SK-N-DZ (cell line): Measurements from ENCODE around the gene DGKD.

Source experiments
- DNase-seq: peaks from one replicate; pipeline ENCODE4 v3.0.0-alpha.2; 2015; ENCODE audit warnings: low spot score
- small RNA-seq, 2 experiments: library from RNA; depleted of rRNA; stranded (forward); fragments of <200 nt; gene quantifications; one replicate each; pipeline ENCODE3, GENCODE V24; 2014

Gene DGKD

DNA sequence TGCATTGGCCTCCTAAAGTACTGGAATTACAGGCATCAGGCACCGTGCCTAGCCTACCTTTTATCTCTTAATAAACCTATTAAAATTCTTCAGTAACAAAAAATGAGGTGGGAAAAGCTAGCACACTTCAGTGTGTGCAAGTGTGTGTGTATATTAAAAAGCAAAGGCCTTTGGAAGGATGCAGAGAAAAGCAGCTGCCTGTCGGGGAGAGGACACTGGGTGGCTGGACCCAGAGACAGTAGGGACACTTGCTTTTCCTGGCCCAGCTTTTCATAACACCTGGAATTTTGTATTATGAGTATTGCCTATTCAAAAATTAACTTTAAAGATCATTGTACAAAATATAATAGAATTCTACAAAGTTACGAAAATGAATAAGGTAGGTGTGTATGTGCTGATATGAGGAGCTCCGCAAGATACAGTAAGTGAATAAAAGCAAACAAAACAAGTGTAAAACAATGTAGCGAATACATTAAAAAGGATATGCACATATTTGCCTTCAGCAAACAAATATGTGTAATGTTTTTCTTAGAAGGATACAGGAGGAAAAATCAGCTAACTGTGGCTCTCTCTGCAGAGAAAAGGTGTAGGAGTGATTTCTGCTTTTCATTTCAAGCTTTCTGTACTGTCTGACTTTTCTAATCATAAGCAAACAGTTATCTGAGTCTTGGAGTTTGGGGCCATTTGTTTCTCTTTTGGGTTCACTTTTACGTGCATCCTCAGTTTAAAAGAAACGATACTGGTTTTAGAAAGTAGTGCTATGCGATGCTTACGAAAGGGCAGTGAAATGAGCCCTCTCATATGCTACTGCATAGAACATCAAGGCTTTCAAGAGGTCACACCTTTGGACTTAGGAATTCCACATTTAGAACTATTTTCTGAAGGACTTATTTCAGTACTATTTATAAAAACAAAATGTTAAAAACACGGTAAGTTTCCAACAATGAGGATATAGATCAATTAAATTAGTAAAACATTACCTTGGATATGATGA is 141.5 kb downstream of the DGKD start:
- no peak for DNase-seq

DNA sequence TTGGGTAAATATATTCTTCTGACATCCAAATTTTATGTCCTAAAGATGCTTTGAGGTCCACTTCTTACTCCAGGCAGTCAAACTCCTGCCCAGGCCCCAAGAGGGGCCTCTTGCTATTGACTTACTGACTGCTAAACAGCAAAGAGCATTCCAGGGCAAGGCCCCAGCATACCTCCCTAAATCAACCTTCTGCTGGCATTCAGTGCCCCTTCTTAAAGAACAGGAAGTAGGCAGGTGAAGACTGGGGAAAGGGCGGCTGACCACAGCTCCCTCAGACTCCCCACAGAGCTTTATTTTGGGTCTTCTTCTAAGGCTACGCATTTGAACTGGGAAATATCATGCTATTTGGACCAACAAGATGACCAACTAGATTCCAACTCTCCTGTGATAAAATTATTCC is 143.4 kb downstream of the DGKD start:
- no peak for DNase-seq

DNA sequence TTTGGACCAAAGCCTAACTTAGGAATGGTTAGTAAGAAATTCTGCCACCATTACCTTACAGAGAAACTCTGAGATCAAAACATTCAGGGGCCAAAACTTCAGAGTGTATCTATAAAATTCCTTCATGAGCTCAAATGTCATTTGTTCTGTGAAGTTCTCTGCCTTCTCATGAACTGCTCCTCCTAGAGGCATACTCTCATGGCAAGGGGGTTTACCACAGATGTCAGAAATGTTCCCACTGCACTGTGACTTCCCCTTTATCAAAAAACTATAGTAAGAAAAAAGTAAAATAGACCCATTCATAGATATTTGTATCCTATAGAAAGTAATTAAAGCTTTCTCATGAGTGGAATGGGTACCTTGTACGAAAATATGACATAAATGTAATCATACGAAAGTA is 143.8 kb downstream of the DGKD start:
- DNase-seq: no peak

DNA sequence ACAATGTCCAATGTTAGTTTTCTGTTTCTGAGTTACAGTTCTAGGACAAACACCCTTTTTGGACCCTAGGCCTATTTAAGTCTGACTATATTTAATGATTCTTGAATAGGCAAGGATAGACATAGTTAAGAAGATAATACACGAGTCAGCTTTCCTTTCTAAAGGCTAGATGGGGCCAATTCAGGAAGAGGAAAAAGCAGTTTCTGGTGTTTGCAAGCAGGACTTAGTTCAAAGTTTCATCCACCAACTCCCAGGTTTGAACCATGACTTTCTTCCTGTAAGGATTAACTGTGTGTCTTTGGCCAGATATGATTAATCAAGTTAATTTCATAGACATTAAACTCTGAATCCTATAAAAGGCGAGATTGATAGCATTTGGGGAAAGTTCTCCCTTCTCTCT is 145.6 kb downstream of the DGKD start:
- no peak for DNase-seq

DNA sequence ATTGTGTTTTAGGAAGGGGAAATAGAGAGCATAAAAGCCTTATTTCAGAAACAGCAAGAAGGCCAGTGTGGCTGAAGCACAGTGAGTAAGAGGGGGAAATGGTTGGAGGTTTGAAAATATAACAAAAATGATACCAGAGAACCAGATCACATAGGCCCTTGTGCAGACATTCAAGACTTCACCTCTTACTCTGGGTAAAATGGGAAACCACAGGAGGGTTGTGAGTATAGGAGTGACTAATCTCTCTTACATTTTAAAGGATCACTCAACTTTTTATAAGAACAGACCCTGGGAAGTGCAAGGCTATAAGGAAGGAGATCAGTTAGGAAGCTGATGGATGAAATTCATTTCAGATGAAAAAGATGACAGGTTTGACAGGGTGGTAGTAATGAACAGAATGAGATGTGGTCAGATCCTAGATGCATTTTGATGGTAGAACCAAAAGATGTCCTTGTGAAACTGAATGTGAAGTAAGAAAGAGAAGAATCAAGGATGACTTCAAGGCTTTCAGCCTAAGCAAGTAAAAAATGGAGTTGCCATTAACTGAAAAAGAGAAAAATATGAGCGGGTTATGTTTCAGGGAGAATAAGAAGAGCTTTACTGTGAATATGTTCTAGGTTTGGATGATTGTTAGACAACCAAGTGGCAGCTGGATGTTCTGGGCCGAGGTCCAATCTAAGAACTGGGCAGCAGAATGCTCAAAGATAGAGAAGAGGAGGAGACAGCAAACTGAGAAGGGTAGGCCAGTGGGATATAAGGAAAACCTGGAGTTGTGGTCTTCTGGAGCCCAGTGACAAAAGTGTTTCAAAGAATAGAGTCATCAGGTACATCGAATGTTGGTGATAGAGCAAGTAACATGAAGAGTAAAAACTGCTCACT is 147.1 kb downstream of the DGKD start:
- no peak for DNase-seq

DNA sequence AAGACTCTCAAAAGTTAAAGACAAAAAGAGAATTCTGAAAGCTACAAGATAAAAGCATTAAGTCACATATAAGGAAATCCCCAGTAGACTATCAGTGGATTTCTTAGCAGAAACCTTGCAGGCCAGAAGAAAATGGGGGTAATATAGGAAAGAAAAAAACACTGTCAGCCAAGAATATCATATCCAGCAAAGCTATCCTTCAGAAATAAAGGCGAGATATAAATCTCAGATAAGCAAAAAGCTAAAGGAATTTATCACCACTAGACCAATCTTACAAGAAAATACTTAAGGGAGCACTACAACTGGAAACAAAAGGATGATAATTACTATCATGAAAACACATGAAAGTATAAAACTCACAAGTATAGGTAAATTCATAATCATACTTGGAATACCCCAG is 149.2 kb downstream of the DGKD start:
- no peak for DNase-seq

DNA sequence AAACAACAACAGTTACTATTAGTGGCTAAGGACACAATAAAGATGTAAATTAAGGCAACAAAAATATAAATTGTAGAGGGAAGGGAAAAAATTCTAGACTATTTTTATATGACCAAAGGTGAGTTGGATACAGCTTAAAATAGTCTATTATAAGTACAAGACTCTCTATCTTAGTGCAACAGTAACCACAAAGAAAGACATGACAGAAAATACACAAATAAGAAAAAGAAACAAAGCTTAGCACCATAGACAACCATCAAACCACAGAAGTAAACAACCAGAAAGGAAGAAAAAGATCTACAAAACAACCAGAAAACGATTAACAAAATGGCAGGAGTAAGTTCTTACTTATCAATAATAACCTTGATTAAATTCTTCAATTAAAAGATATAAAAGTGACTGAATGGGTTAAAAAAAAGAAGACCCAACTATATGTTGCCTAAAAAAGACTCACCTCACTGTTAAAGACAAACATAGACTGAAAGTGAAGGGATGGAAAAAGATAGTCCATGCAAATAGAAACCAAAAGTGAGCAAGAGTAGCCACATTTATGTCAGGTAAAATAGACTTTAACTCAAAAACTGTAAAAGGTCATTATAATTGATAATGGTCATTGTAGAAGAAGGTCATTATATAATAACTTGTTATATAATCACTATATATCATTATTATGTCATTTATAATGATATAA is 149.8 kb downstream of the DGKD start:
- DNase-seq: no peak

DNA sequence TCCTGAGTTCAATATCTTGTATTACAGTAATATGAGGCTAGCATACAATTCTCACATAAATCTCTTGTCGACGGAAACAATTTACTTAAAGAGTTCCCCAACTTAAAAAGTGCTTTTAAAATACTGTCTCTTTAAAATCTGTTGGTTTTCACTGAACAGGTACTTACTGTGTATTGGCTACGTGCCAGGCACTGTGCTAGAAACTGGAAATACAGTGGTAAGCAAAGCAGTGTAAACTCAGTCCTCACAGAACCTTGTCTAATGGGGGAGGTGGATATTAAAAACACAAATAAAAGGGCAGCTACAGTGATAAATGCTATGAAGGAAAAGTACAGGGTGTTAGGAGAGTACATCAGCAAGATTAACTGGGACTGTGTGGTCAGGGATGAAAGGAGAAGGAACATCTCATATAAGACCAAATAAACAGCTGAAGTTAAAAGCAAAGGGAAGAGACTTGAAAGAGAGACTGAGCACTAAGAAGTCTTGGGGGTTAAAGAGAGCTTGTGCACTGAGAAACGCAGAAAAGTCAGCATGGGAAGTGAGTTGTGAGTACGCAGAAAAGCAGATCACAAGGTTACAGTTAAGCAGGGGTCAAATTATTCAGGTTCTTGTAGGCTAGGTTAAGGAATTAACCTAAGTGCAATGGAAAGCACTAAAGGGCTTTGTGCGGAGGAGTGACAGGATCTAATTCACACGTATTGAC is 159.8 kb downstream of the DGKD start:
- no peak for DNase-seq

DNA sequence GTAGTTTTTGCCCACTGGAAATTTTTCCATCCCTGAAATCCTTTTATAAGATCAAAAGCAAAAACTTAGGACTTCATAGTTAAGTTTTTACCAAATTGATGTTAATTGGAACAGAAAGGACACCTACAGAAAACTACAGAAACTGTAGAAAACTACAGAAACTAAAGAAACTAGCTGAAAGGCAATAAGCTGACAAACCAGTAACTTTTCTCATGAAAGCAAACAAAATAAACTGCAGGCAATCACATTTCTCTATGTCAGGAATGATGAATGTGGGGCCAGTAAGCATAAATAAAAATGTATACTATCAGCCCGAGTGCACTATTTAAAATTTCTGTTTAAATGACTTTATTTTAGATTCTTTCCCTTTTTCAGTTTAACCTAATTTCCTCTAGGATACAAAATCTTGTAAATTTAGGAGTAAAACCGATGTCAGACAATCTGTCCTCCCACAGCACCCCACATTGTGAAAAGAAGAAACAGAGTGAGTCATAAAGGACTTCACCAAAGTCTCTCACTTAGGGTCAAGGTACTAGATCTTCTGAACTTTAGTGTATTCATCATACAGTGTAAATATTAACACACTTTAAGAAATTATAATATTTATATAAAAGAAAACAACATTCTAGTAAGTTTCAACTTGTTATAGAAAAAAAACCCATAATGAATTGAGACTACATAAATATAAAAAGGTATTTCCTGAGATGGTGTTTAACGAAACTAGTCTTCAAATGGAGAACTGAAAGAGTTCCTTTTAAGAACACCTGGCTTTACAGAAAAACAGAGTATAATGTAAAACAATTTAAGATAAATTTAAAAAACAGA is 165.7 kb downstream of the DGKD start:
- no peak for DNase-seq

Small RNA genes lying within 50 kb of the gene (small RNA-seq; reads per million reads assigned to genes)
- 0 reads per million in 2 experiments for gene RF00019
